GM21528 (cell line): Measurements from ENCODE around the gene APP.

Source experiments
- ATAC-seq: cut with Tn5 transposase; IDR thresholded peaks from one replicate; pipeline ENCODE4 v1.9.1; 2021; ENCODE audit warnings: mild to moderate bottlenecking, moderate library complexity; ENCODE audit not compliant: unreplicated experiment, low FRiP score

The APP gene

DNA sequence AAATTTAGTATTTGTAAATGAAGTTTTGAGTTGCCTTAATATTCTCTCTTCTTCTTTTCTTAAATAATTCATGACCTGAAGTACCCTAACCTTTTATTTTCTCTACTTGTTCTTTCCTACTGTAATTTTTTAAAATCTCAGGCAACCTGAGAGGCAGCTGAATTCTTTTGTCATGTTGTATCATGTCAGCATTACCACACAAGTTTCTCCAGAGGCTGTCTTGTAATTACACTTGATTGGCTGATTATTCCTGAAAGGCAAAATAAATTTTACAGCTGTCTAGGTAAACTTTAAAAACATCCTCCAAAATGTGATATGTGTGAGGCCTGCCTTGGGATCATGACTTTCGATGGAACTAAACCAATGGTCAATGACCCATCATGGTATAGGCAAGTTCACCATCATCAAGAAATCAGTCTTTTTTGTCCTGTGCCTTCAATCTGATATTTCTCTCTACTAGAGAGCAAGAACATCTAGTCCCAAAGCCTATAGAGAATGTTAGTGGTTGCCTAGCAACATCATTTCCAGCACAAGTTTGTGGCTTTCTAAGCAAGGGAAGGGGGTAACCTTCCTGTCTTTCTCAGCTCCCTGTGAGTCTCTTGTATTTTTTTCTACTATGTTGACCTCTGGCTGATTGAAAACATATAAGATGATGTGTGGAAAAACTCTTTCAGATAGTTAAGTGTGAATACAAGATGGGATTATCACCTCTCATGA, 320.3 kb downstream of the APP start:
- no peak for ATAC-seq

GRCh38 chr21:25848309-25848708, 322.3 kb downstream of the APP start:
- no peak for ATAC-seq

DNA sequence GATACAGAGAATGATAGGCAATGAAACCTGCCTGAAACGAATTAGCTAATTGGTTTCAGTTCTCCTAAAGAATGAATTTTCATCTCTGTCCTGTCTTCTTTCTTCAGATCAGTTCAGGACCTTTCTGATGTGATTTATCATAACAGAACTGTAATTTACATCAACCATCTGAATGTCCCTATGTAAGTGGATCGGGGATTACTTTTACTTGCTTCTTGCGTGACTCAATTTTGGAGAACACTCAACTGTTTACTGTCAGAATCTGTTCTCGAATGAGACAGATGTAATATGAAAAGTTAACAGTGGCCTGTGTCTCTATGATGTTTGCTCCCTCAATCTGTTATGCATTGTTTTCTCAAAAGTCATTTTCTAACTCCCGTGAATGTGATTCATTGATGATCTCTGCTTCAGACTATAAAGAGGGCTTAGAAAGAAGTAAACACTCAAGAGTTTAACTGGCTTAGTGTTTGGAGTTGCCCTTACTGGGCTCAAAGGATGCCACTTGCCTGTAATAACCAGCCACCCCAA, 324.8 kb downstream of the APP start:
- ATAC-seq: no peak

- ATAC-seq: no peak
Observed at GRCh38 chr21:25842925-25843324, 327.6 kb downstream of the APP start.

- ATAC-seq: no peak
Observed at GRCh38 chr21:25838809-25839208, 331.8 kb downstream of the APP start.

DNA sequence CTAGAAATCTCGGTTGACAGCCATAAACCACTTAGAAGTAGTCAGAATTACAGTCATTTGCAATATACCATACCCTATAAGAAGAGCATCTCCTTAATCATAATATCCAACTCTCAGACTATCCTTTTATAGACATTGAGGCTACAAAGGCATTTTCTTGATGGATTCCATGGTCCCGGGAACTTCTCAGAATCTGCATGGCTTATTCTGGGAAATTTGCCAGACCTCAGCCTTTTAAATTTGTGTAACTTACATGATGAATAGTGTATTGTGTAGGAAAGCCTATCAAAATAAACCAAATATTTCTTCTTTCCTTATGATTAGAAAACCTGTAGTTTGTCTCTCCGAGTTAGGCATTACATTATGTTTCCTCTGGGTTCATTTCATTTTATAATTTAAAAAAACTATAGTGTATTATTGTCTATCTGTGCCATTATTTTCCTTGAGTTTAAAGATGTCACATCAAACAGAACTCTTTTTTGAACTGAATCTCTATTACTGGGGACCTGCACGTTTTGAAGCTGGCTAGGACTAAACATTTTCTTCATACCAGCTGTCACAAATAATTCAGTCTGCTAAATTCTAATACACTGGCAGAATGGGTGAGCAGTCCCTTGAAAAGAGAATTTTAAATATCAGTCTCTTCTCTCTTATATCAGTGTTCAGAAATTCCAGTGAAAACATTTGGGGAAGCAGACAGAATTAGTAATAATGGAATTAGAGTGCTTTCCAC, 332.9 kb downstream of the APP start:
- ATAC-seq: no peak

- ATAC-seq: no peak
Observed at GRCh38 chr21:25836396-25836795, 334.2 kb downstream of the APP start.

- no peak for ATAC-seq
Observed at GRCh38 chr21:25834381-25834780, 336.2 kb downstream of the APP start.

DNA sequence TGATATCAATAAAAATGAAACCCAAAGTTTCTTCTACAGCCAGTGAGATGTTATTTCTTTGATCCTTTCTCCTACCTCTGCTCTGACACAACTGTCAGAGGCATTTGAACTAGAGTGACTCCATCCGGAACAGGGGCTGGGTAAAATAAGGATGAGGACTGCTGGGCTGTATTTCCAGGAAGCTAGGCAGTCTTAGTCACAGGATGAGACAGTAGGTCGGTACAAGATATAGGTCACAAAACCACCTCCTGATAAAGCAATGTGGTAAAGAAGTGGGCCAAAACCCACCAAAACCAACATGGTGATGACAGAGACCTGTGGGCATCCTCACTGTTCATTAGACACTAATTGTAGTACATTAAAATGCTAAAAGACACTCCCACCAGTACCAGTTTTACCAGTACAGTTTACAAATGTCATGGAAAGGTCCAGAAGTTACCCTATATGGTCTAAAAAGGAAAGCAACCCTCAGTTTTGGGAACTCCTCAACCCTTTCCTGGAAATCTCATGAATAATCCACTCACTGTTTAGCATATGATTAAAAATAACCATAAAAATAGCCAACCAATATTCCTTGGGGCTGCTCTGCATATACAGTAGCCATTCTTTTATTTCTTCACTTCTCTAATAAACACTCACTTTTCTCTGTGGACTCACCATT, 339.1 kb downstream of the APP start:
- ATAC-seq: no peak
